GM06990 (cell line): ENCODE measurements around the gene FZD10.

ENCODE experiments used
- DNase-seq: peaks from one replicate; pipeline ENCODE4 v3.0.0-alpha.2; 2011; ENCODE audit not compliant: insufficient read length; ENCODE audit errors: extremely low read depth
- H3K27me3 ChIP-seq: replicated peaks from 2 replicates; pipeline ENCODE4 v1.6.0; 2011; ENCODE audit warnings: low read length; ENCODE audit not compliant: control insufficient read depth, insufficient read depth
- H3K36me3 ChIP-seq: 2 replicates; pipeline ENCODE4 v1.5.1; 2011; ENCODE audit warnings: low read length; ENCODE audit not compliant: control insufficient read depth, insufficient read depth
- H3K4me3 ChIP-seq: replicated peaks from 2 replicates; pipeline ENCODE4 v1.5.1; 2011; ENCODE audit warnings: low read depth, mild to moderate bottlenecking, control low read depth, low read length
- TF ChIP-seq, protein P1 (sequence below): IDR thresholded peaks from 2 replicates; pipeline ENCODE4 v1.5.1; 2011; ENCODE audit warnings: low read length, control low read depth, mild to moderate bottlenecking, inconsistent platforms; ENCODE audit not compliant: insufficient read depth, poor library complexity, severe bottlenecking

The FZD10 gene

DNA sequence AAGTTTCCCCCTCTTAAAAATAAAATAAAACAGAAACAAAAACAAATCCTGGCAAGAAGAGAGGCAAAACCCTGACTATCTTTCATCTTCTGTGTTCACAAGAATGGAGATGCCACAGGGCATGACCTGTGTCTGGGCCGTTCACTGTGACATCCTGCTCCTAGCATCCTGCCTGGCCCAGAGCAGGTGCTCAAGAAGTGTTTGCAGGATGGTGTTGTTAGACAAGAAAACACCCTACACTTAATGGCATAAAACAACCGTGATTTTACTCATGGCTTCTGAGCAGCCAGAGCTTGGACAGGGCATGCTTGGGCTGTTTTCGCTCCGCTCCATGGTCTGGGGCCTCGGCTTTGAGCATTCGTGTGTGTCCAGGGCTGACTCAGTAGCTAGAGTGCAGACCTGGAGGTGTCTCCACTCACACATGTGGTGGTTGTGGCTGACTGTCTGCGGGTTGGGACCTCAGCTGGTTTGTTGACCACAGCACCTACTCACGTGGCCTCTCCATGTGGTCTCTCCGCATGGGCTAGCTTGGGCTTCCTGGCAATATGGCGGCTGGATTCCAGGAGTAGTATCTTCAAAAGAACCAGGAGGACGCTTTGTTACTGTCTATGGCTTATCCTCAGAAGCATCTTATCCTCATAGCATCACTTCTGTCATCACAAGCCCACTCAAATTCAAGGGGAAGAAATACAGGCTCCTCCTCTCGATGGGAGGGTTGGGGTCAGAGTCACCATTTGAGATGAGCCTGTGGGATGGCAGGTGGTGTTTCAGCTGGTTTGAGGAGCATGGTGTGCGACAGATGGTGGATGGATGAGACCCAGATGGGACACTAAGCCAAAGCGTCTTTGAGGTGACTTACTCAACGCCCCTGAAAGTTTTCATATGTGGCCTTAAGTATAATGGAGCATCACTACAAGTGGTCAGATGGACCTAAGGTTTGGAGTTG, 33.2 kb upstream of the FZD10 start:
- Histone ChIP-seq H3K36me3 (no peaks in the 10 kb centered on the region), H3K27me3 (no peaks in the 10 kb centered on the region), H3K4me3 (no peak overlapping the region)
- no peak for DNase-seq
- TF ChIP-seq, protein P1, sequence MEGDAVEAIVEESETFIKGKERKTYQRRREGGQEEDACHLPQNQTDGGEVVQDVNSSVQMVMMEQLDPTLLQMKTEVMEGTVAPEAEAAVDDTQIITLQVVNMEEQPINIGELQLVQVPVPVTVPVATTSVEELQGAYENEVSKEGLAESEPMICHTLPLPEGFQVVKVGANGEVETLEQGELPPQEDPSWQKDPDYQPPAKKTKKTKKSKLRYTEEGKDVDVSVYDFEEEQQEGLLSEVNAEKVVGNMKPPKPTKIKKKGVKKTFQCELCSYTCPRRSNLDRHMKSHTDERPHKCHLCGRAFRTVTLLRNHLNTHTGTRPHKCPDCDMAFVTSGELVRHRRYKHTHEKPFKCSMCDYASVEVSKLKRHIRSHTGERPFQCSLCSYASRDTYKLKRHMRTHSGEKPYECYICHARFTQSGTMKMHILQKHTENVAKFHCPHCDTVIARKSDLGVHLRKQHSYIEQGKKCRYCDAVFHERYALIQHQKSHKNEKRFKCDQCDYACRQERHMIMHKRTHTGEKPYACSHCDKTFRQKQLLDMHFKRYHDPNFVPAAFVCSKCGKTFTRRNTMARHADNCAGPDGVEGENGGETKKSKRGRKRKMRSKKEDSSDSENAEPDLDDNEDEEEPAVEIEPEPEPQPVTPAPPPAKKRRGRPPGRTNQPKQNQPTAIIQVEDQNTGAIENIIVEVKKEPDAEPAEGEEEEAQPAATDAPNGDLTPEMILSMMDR, result no peak

DNA sequence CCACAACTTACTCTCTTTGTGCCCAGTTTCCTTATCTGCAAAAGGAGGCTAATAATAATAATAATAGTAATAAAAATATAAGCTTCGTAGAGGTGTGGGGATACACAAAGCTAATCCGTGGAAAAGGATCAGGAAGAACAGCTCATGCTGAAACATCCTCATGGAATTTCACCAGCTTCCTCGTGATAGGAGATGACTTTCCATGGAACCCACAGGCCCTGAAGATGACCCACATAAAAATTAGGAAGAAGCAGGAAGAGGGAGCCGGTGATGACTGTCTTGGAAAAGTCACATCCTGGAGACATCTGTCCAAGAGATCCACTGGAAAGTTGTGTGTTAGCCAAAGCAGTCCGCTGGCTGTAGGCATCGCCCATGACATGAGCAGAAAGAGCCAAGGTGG, 31.9 kb upstream of the FZD10 start:
- Histone ChIP-seq H3K27me3 (no peaks in the 10 kb centered on the region), H3K4me3 (no peak overlapping the region), H3K36me3 (no peaks in the 10 kb centered on the region)
- TF ChIP-seq, protein P1, result no peak
- no peak for DNase-seq

DNA sequence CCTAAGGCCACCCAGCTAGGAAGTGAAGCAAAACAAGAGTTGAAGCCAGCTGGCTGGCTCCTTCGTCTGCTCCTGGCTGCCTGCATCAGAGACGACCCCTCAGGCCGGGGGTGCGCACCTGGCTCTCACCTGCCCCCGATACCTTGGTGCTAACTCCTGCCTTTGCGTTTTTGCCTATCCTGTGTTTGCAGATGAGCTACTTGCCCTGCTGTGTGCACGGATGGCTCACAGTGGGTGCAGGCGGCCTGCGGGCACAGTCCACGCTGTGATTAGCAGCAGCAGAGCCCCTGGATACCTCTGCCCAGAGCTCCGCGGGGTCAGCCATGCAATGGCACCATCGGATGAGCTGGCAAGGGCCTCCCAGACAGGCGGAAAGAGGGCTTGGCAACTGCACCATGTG, 31.2 kb upstream of the FZD10 start:
- Histone ChIP-seq H3K27me3 (no peaks in the 10 kb centered on the region), H3K36me3 (no peaks in the 10 kb centered on the region), H3K4me3 (no peak overlapping the region)
- no peak for DNase-seq
- TF ChIP-seq, protein P1, result no peak

DNA sequence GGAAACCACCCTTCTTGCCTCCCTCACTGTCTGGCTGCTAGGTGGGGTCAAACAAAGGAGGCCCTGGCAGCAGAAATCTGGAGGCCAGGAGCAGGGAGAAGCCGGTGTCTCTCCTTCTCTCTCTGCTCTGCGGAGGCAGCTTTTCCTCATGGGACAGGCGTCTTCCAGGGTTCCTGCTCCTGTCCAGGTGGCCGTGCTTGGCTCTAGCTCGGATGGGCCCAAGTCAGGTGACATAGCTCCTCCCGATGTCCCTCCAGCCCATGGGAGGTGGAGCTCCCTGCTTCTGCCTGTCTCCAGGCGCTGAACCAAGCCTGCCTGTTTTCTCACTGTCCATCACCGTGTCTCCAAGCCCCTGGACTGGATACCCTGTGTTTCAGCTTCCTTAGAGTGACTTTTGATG, 30.5 kb upstream of the FZD10 start:
- no peak for DNase-seq
- Histone ChIP-seq H3K27me3 (no peaks in the 10 kb centered on the region), H3K4me3 (no peak overlapping the region), H3K36me3 (no peaks in the 10 kb centered on the region)
- TF ChIP-seq, protein P1, result no peak

DNA sequence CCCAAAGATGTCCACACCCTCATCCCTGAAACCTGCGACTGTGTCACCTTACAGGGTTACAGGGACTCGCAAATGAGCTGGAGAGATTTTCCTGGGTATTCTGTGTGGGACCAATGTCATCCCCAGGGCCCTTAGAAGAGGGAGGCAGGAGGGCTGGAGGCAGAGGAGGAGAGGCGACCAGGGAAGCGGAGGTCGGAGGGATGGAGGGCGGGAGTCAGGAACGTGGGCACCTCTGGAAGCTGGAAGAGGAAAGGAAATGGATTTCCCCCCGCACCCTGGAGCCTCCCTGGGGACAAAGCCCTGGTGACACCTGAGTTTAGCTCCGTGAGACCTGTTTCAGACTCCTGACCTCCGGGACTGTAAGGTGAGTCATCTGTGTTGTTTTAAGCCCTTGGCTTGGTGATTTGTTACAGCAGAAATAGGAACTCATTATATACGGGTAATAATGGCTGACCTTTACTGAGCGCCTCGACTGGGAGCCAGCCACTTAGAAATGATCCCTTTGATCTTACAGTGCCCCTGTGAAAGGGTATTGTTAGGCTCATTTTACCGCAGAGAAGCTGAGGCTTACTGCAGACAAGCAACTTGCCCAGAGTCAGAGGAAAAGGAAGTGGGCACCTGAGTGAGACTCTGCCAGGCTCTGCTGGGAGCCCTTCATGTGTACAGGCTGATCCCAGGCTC, 29.3 kb upstream of the FZD10 start:
- no peaks in the 10 kb centered on the region for H3K27me3 ChIP-seq
- TF ChIP-seq, protein P1, result no peak
- H3K36me3 ChIP-seq, result no peaks in the 10 kb centered on the region
- DNase-seq, result no peak
- no peak overlapping the region for H3K4me3 ChIP-seq
